ENCODE results near the gene USP17L20. TPM values are rescaled to one million over a fixed set of nuclear protein-coding genes. Genes with fewer than 3 reads are reported as not detected.
"Not testable (repeated sequence)": the region's sequence is repeated elsewhere in the genome, so short reads cannot be mapped to it uniquely, and the experiment has no call there.

Gene USP17L20
- total RNA-seq, 1 donor from 2014 or later = not detected

GRCh38 chr4:9267319-9267718, 9.4 kb downstream of the USP17L20 start, which contains the start of gene USP17L22:
TSS of gene USP17L22 (plus strand) at chr4:9267619. CDS start at chr4:9267619, 0 bp downstream.
- H3K9me3 Mint-ChIP-seq; H3K4me1 Mint-ChIP-seq (ENCODE audit: low read depth); H3K27me3 Mint-ChIP-seq (ENCODE audit: low read depth); intact Hi-C loops (cut with micrococcal nuclease); H3K4me3 Mint-ChIP-seq (ENCODE audit: low read depth); H3K27ac Mint-ChIP-seq; H3K36me3 Mint-ChIP-seq (ENCODE audit: low read depth); DNase-seq (ENCODE audit: low spot score): not testable (repeated sequence)

- H3K27ac Mint-ChIP-seq; intact Hi-C loops (cut with micrococcal nuclease); H3K27me3 Mint-ChIP-seq (ENCODE audit: low read depth); H3K9me3 Mint-ChIP-seq; H3K4me1 Mint-ChIP-seq (ENCODE audit: low read depth); DNase-seq (ENCODE audit: low spot score); H3K36me3 Mint-ChIP-seq (ENCODE audit: low read depth); H3K4me3 Mint-ChIP-seq (ENCODE audit: low read depth): not testable (repeated sequence)
Observed at GRCh38 chr4:9271719-9272118, 13.8 kb downstream of the USP17L20 start.

Other genes with a start within 250 kb of the USP17L20 start
- not detected in 2 replicates for gene FAM90A26, start 87.7 kb upstream of the USP17L20 start, total RNA-seq
- not detected in 2 replicates for gene USP17L10, start 47.5 kb upstream of the USP17L20 start, total RNA-seq
- 0.25 TPM in 1 of 2 replicates, not detected in the other for gene USP17L11, start 42.7 kb upstream of the USP17L20 start, total RNA-seq
- gene USP17L12, start 38.0 kb upstream of the USP17L20 start, total RNA-seq = not detected in 2 replicates
- gene USP17L13, start 33.2 kb upstream of the USP17L20 start, total RNA-seq = not detected in 2 replicates
- gene USP17L15, start 23.7 kb upstream of the USP17L20 start, total RNA-seq = not detected in 2 replicates
- not detected in 2 replicates for gene USP17L17, start 14.2 kb upstream of the USP17L20 start, total RNA-seq
- gene USP17L18, start 9.5 kb upstream of the USP17L20 start, total RNA-seq = not detected in 2 replicates
- not detected in 2 replicates for gene USP17L19, start 4.7 kb upstream of the USP17L20 start, total RNA-seq
- not detected in 2 replicates for gene USP17L21, start 4.7 kb downstream of the USP17L20 start, total RNA-seq
- gene USP17L22, start 9.5 kb downstream of the USP17L20 start, total RNA-seq = not detected in 2 replicates
- not detected in 2 replicates for gene USP17L24, start 67.0 kb downstream of the USP17L20 start, total RNA-seq
- not detected in 2 replicates for gene USP17L25, start 71.8 kb downstream of the USP17L20 start, total RNA-seq
- not detected in 2 replicates for gene USP17L26, start 76.5 kb downstream of the USP17L20 start, total RNA-seq
- gene USP17L5, start 81.3 kb downstream of the USP17L20 start, total RNA-seq = not detected in 2 replicates
- gene USP17L27, start 86.0 kb downstream of the USP17L20 start, total RNA-seq = not detected in 2 replicates
- gene USP17L28, start 90.8 kb downstream of the USP17L20 start, total RNA-seq = not detected in 2 replicates
- gene USP17L29, start 95.5 kb downstream of the USP17L20 start, total RNA-seq = not detected in 2 replicates
- not detected in 2 replicates for gene USP17L30, start 105.0 kb downstream of the USP17L20 start, total RNA-seq
- not detected in 2 replicates for gene DEFB131A, start 186.3 kb downstream of the USP17L20 start, total RNA-seq

All from activated T-helper 2 cell treated with anti-CD3 and anti-CD28 coated beads, Interferon-gamma antibody, Interleukin-2, Interleukin-4, amounts not matched to agents 10 μg/mL and 5 μg/mL and 100 μg/mL, durations not matched to agents 14 hours and 24 hours and 36 hours (primary cell).